ENCODE measurements around the gene RAD23A. TPM values are rescaled to one million over a fixed set of nuclear protein-coding genes. Genes with fewer than 3 reads are reported as not detected.
A peak's percentile ranks its signal among the peaks of the same experiment; 100 is the strongest.

The RAD23A gene
- total RNA-seq, 2 donors from 2014 or later: 113 to 145 TPM

- intact Hi-C loops (cut with DNase I): loop anchor here (1.0 to 2.0 kb wide), 2 partner anchors 79 to 110 kb away; no protein-coding TSS in a partner anchor
- Histone ChIP-seq H3K4me1 (replicated peaks) (no peaks in the 10 kb centered on the region), H3K27me3 (replicated peaks; ENCODE audit: insufficient read depth) (no peaks in the 10 kb centered on the region), H3K27ac (no peak overlapping the region), H3K4me3 (no peak overlapping the region), H3K9me3 (no peaks in the 10 kb centered on the region), H3K36me3 (no peaks in the 10 kb centered on the region)
- 90% methylated on average over 6 of the region's 6 CpGs for WGBS
- DNase-seq (ENCODE audit: low spot score): no peak
- no peak for TF ChIP-seq POLR2A (IDR thresholded peaks at IDR 0.05)
- no peak for TF ChIP-seq CTCF (IDR thresholded peaks at IDR 0.05)
These were observed 37.0 kb downstream of the RAD23A start for GRCh38 chr19:12982648-12983047.

GRCh38 chr19:12983091-12983490 lies 37.4 kb downstream of the RAD23A start:
- intact Hi-C loops (cut with DNase I): loop anchor here (1.0 to 2.0 kb wide), 2 partner anchors 78 to 110 kb away; no protein-coding TSS in a partner anchor
- 55% methylated on average over 10 of the region's 10 CpGs for WGBS
- Histone ChIP-seq H3K9me3 (no peaks in the 10 kb centered on the region), H3K27ac (peak overlapping the region in 1 of 2 donors; percentile 47), H3K36me3 (no peaks in the 10 kb centered on the region), H3K4me1 (replicated peaks) (no peaks in the 10 kb centered on the region), H3K27me3 (replicated peaks; ENCODE audit: insufficient read depth) (no peaks in the 10 kb centered on the region), H3K4me3 (peak overlapping the region; percentile 18 to 26)
- no peak for DNase-seq (ENCODE audit: low spot score)
- TF ChIP-seq POLR2AphosphoS5 (IDR thresholded peaks at IDR 0.05) (no peak), CTCF (IDR thresholded peaks at IDR 0.05) (no peak), POLR2A (IDR thresholded peaks at IDR 0.05) (no peak)

- 11% methylated on average over 49 of the region's 51 CpGs for WGBS
- TF ChIP-seq POLR2A (IDR thresholded peaks at IDR 0.05): peak; percentile 24
- peak; percentile 98 to 99 (median 99) for TF ChIP-seq CTCF (IDR thresholded peaks at IDR 0.05)
- peak; percentile 65 for TF ChIP-seq POLR2AphosphoS5 (IDR thresholded peaks at IDR 0.05)
- intact Hi-C loops (cut with DNase I): loop anchor here (1.0 to 2.0 kb wide), 2 partner anchors 78 to 109 kb away; no protein-coding TSS in a partner anchor
- Histone ChIP-seq H3K9me3 (no peaks in the 10 kb centered on the region), H3K4me3 (peak overlapping the region; percentile 18 to 26), H3K36me3 (no peaks in the 10 kb centered on the region), H3K27me3 (replicated peaks; ENCODE audit: insufficient read depth) (no peaks in the 10 kb centered on the region), H3K4me1 (replicated peaks) (no peaks in the 10 kb centered on the region), H3K27ac (peak overlapping the region; percentile 47 to 70)
- DNase-seq (ENCODE audit: low spot score): peak; percentile 78
These were observed 38.0 kb downstream of the RAD23A start for GRCh38 chr19:12983542-12984142.

- TF ChIP-seq POLR2A (IDR thresholded peaks at IDR 0.05) (no peak), CTCF (IDR thresholded peaks at IDR 0.05) (no peak), POLR2AphosphoS5 (IDR thresholded peaks at IDR 0.05) (no peak)
- H3K9me3 ChIP-seq: no peaks in the 10 kb centered on the region
- intact Hi-C loops (cut with DNase I): no loop called here
- peak overlapping the region; percentile 48 to 70 for H3K27ac ChIP-seq
- DNase-seq (ENCODE audit: low spot score): no peak
- H3K4me3 ChIP-seq: no peak overlapping the region
- no peaks in the 10 kb centered on the region for H3K4me1 ChIP-seq (replicated peaks)
- H3K27me3 ChIP-seq (replicated peaks; ENCODE audit: insufficient read depth): no peaks in the 10 kb centered on the region
- H3K36me3 ChIP-seq: no peaks in the 10 kb centered on the region
- 80% methylated on average over 3 of the region's 3 CpGs for WGBS
These were observed 38.5 kb downstream of the RAD23A start for GRCh38 chr19:12984143-12984627.

GRCh38 chr19:12984683-12985048 lies 39.0 kb downstream of the RAD23A start:
- 33% methylated on average over 6 of the region's 10 CpGs for WGBS
- Histone ChIP-seq H3K4me1 (replicated peaks) (no peaks in the 10 kb centered on the region), H3K27me3 (replicated peaks; ENCODE audit: insufficient read depth) (no peaks in the 10 kb centered on the region), H3K27ac (peak overlapping the region; percentile 48 to 70), H3K9me3 (no peaks in the 10 kb centered on the region), H3K4me3 (no peak overlapping the region), H3K36me3 (no peaks in the 10 kb centered on the region)
- no peak for TF ChIP-seq CTCF (IDR thresholded peaks at IDR 0.05)
- TF ChIP-seq POLR2A (IDR thresholded peaks at IDR 0.05): no peak
- TF ChIP-seq POLR2AphosphoS5 (IDR thresholded peaks at IDR 0.05): no peak
- no peak for DNase-seq (ENCODE audit: low spot score)
- intact Hi-C loops (cut with DNase I): no loop called here

Data from prostate gland (tissue), 2 donors.